ENCODE measurements around the gene PLXNA4. TPM values are rescaled to one million over a fixed set of nuclear protein-coding genes. Genes with fewer than 3 reads are reported as not detected.

PLXNA4 gene
- total RNA-seq, 1 experiment from 2014 or later = not detected

- intact Hi-C loops (cut with micrococcal nuclease) = no loop called here
- no peaks in the 10 kb centered on the region for H3K36me3 Mint-ChIP-seq (ENCODE audit: insufficient read depth, unreplicated experiment)
- ChIA-PET CTCF (interaction anchor here (0.6 to 0.7 kb wide), 2 partner anchors 900 to 1841 kb away, joined by 3 to 4 read pairs; no protein-coding TSS in a partner anchor), POLR2A (no interaction called here)
- no peaks in the 10 kb centered on the region for H3K4me1 Mint-ChIP-seq (ENCODE audit: insufficient read depth, unreplicated experiment)
- H3K4me3 Mint-ChIP-seq (ENCODE audit: unreplicated experiment) = no peak overlapping the region
- TF ChIP-seq CTCF (IDR thresholded peaks at IDR 0.05; ENCODE audit: unreplicated experiment) = no peak
- peaks cover 5% of the 10 kb centered on the region for H3K9me3 Mint-ChIP-seq (ENCODE audit: unreplicated experiment)
- peaks cover 22% of the 10 kb centered on the region for H3K27me3 Mint-ChIP-seq (ENCODE audit: insufficient read depth, unreplicated experiment)
- DNase-seq (ENCODE audit: unreplicated experiment) = no peak
- BruUV-seq (replicated peaks) = no TSS peak
- no peak overlapping the region for H3K27ac Mint-ChIP-seq (ENCODE audit: low read depth, unreplicated experiment)
Observed at GRCh38 chr7:132095111-132095765, 481.0 kb downstream of the PLXNA4 start.

- ChIA-PET CTCF (interaction anchor here (0.8 kb wide), 1 partner anchor 12 kb away, joined by 4 read pairs; no protein-coding TSS in a partner anchor), POLR2A (no interaction called here)
- no peak for TF ChIP-seq CTCF (IDR thresholded peaks at IDR 0.05; ENCODE audit: unreplicated experiment)
- intact Hi-C loops (cut with micrococcal nuclease) = no loop called here
- Mint-ChIP-seq H3K36me3 (ENCODE audit: insufficient read depth, unreplicated experiment) (no peaks in the 10 kb centered on the region), H3K4me3 (ENCODE audit: unreplicated experiment) (no peak overlapping the region), H3K4me1 (ENCODE audit: insufficient read depth, unreplicated experiment) (no peaks in the 10 kb centered on the region), H3K27me3 (ENCODE audit: insufficient read depth, unreplicated experiment) (peaks cover 22% of the 10 kb centered on the region), H3K27ac (ENCODE audit: low read depth, unreplicated experiment) (no peak overlapping the region), H3K9me3 (ENCODE audit: unreplicated experiment) (peaks cover 5% of the 10 kb centered on the region)
- no TSS peak for BruUV-seq (replicated peaks)
- no peak for DNase-seq (ENCODE audit: unreplicated experiment)
Observed at GRCh38 chr7:132092106-132092505, 484.2 kb downstream of the PLXNA4 start.

DNA sequence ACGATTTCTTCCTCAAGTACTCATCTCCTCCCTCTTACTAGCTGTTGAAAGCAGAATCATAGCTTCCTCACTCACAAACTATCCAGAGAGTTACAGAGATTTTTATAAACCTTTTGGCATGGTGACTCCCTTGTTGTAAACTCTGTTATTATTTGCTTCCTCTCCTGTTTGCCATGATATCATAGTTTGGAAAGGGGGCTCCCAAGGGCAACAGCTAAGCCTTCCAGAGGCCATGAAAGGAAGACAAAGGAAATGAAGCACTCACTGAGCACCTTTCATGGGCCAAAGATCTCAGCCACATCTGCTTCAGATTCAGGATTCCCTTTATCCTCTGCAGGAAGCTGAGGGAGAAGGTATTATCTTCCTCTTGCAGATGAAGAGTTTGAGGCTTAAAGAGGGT, 484.6 kb downstream of the PLXNA4 start:
- Mint-ChIP-seq H3K9me3 (ENCODE audit: unreplicated experiment) (peaks cover 5% of the 10 kb centered on the region), H3K4me1 (ENCODE audit: insufficient read depth, unreplicated experiment) (no peaks in the 10 kb centered on the region), H3K27me3 (ENCODE audit: insufficient read depth, unreplicated experiment) (peaks cover 22% of the 10 kb centered on the region), H3K36me3 (ENCODE audit: insufficient read depth, unreplicated experiment) (no peaks in the 10 kb centered on the region), H3K27ac (ENCODE audit: low read depth, unreplicated experiment) (no peak overlapping the region), H3K4me3 (ENCODE audit: unreplicated experiment) (no peak overlapping the region)
- DNase-seq (ENCODE audit: unreplicated experiment) = no peak
- CTCF ChIA-PET = interaction anchor here (0.8 kb wide), 1 partner anchor 12 kb away, joined by 4 read pairs; no protein-coding TSS in a partner anchor
- POLR2A ChIA-PET = no interaction called here
- BruUV-seq (replicated peaks) = no TSS peak
- intact Hi-C loops (cut with micrococcal nuclease) = no loop called here
- no peak for TF ChIP-seq CTCF (IDR thresholded peaks at IDR 0.05; ENCODE audit: unreplicated experiment)

GRCh38 chr7:132090444-132090843, 485.8 kb downstream of the PLXNA4 start:
- no peaks in the 10 kb centered on the region for H3K36me3 Mint-ChIP-seq (ENCODE audit: insufficient read depth, unreplicated experiment)
- H3K27ac Mint-ChIP-seq (ENCODE audit: low read depth, unreplicated experiment) = no peak overlapping the region
- peaks cover 15% of the 10 kb centered on the region for H3K27me3 Mint-ChIP-seq (ENCODE audit: insufficient read depth, unreplicated experiment)
- no peak for DNase-seq (ENCODE audit: unreplicated experiment)
- intact Hi-C loops (cut with micrococcal nuclease) = no loop called here
- no peaks in the 10 kb centered on the region for H3K4me1 Mint-ChIP-seq (ENCODE audit: insufficient read depth, unreplicated experiment)
- no peak for TF ChIP-seq CTCF (IDR thresholded peaks at IDR 0.05; ENCODE audit: unreplicated experiment)
- BruUV-seq (replicated peaks) = no TSS peak
- ChIA-PET POLR2A (no interaction called here), CTCF (no interaction called here)
- H3K4me3 Mint-ChIP-seq (ENCODE audit: unreplicated experiment) = no peak overlapping the region
- peaks cover 2% of the 10 kb centered on the region for H3K9me3 Mint-ChIP-seq (ENCODE audit: unreplicated experiment)
